HFF-Myc (cell line): ENCODE measurements around the gene RNU1-4.
"Not testable (repeated sequence)": the region's sequence is repeated elsewhere in the genome, so short reads cannot be mapped to it uniquely, and the experiment has no call there.

Experiments
- DNase-seq: peaks from one replicate; pipeline ENCODE4 v3.0.0-alpha.2; 2011; ENCODE audit warnings: low read depth; ENCODE audit errors: extremely low read depth
- H3K4me3 ChIP-seq: replicated peaks from 2 replicates; pipeline ENCODE4 v1.5.1; 2011; ENCODE audit warnings: low read depth, mild to moderate bottlenecking, control low read depth, low read length
- TF ChIP-seq, protein P1 (sequence below): IDR thresholded peaks from 2 replicates; pipeline ENCODE4 v1.5.1; 2012; ENCODE audit warnings: mild to moderate bottlenecking, low read depth, low read length, control low read depth; ENCODE audit errors: missing control alignments

The RNU1-4 gene

DNA sequence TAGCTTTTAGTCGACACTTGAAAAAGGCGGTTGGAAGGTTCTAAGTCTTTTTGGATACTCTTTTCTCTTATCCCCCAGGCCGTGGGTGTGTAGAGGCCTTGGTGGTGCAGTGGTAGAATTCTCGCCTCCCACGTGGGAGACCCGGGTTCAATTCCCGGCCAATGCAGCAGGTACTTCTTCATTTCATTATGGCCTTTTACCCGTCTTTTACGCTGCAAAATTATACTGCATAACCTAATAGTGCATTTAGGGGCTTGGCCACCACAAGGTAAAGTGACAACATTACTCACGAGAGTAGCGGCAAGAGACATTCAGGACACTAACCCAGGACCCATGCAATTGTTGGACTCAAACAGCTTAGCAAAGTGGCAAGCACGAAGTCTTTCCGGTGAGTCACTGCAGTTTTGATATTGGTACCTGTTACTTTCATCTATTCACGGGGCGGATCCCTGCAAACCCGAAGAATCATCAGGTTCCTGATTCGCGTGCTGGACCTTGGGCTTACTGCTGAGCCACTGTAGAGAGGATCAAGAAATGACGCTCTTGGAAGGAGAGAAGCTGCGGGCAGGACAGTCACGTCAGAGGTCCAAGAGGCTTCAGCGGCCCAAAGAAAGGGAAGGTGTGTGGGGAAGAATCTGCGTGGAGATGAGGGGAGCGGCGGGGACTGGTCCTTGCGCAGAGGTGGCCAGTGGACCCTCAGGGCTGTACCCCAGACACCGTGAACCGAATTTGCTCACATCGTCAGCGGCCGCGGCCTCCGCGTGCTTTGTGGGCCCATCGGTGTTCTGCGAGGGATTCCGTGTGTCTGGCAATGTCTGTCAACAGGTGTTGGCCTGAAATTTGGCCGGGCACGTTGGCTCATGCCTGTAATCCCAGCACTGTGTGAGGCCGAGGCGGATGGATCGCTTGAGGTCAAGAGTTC lies 12.9 kb upstream of the RNU1-4 start:
- TF ChIP-seq, protein P1, sequence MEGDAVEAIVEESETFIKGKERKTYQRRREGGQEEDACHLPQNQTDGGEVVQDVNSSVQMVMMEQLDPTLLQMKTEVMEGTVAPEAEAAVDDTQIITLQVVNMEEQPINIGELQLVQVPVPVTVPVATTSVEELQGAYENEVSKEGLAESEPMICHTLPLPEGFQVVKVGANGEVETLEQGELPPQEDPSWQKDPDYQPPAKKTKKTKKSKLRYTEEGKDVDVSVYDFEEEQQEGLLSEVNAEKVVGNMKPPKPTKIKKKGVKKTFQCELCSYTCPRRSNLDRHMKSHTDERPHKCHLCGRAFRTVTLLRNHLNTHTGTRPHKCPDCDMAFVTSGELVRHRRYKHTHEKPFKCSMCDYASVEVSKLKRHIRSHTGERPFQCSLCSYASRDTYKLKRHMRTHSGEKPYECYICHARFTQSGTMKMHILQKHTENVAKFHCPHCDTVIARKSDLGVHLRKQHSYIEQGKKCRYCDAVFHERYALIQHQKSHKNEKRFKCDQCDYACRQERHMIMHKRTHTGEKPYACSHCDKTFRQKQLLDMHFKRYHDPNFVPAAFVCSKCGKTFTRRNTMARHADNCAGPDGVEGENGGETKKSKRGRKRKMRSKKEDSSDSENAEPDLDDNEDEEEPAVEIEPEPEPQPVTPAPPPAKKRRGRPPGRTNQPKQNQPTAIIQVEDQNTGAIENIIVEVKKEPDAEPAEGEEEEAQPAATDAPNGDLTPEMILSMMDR: no peak
- DNase-seq: peak; percentile 56
- no peak overlapping the region for H3K4me3 ChIP-seq

DNA sequence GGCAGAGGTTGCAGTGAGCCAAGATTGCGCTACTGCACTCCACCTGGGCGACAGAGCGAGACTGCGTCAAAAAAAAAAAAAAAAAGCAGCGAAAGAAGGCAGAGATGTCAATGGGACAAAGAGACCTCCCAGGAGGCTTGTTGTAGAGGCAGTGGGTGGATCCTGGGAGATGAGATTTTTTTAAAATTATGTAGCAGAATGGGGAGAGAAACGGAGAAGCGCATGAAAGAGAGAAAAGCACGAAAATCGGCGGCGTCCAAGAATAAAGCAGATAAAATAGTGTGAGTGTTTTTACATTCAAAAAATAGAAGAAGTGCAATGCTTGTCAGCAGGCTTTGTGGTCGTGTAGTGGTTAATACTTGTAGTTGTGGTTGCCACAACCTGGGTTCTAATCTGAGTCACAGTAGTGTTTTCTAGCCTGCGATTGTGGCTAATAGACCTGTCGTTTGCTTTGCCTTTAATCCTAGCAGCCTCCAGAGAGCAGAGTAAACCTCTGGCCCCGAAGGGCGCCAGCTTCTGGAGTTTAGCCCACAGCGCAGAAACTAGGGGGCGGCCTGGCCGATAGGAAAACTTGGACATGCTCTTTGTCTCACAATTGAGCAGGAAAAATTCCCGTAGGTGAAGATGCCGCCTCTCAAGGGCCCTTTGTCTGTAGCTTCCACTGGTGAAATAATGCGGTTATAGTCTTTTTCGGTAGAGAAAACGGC lies 11.9 kb upstream of the RNU1-4 start:
- not testable (repeated sequence) for H3K4me3 ChIP-seq, DNase-seq

DNA sequence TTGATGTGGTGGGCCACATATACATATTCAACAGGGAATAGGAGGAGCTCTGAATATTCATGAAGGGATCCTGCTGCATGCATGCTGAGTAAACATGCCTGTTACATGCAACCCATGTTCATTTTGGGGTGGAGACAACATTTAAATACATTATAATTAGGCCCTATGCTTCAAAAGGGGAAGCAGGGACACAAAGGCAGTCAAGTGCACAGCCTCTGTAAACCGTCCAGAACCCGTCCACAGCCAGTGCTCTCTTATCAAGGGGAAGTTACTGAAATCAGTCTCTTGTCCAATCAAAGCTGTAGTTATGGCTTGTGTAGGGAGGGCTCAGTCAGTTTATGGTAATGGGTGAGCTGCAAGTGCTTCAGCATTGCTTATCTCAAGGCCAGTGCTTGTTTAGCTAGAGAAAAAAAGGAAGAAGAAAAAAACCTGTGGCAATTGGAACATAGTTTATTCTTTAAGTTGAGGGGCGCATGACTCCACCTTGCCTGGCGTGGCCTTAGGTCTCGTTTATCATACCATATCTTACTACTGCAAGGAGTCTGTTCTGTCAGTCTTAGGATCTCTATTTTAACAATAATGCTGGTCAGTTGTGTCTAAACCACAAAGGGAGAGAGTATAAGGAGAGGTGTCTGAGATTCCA lies 7.9 kb upstream of the RNU1-4 start:
- DNase-seq, H3K4me3 ChIP-seq: not testable (repeated sequence)

DNA sequence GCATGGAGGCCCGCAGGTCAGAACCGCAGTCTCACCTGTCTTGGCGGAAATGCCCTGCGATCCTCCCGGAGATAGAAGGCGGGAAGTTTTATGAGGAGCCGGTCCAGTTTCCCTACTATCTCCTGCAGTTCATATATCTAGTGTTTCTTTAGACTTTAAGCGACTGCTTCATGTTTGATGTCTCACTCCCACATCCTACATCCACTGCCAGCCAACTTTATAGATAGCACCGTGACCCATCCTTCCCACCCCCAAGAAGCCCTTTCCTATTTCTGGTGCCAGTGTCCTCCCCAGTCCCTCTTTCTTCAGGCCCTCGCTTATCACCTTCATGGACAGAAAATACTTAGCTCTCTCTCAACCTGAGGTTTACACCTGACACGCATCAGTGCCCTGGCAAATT lies 914 bp downstream of the RNU1-4 start:
- H3K4me3 ChIP-seq, DNase-seq: not testable (repeated sequence)

DNA sequence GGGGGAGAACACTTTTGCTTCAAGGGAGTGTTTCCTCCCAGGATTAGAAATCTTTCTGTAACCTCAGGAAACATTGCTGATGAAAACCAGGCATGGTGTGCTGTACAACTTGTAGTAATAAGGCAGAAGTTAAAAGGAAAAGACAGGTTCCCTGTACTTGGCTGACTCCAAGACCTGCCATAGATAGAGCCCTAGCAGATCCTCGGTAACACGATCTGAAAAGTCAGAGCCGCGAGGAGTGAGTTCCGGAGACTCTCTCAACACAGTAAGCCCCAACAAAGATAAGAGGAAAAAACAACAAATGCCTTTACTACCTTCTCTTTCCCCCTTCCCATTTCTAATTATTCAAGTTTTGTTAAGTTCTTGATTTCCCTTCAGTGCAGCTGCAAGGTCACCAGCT lies 7.3 kb downstream of the RNU1-4 start:
- not testable (repeated sequence) for DNase-seq, H3K4me3 ChIP-seq

DNA sequence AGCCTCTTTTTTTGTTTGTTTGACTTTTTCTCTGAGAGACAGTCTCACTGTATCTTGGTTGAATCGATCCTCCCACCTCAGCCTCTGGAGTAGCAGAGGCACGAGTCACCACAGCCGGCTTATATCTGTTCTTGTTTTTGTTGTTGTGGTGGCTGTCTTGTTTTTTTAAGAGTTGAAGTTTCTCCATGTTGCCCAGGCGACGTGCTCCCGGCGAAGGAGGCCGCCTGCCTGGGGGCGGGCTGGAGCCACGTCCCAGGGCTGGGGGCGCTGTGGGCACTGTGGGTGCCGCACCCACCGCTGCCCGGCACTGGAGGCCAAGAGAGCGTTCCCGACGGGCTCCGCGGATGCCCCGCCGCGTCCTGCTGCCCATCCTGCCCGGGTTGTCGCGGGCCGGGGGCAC lies 8.4 kb downstream of the RNU1-4 start:
- not testable (repeated sequence) for DNase-seq, H3K4me3 ChIP-seq

DNA sequence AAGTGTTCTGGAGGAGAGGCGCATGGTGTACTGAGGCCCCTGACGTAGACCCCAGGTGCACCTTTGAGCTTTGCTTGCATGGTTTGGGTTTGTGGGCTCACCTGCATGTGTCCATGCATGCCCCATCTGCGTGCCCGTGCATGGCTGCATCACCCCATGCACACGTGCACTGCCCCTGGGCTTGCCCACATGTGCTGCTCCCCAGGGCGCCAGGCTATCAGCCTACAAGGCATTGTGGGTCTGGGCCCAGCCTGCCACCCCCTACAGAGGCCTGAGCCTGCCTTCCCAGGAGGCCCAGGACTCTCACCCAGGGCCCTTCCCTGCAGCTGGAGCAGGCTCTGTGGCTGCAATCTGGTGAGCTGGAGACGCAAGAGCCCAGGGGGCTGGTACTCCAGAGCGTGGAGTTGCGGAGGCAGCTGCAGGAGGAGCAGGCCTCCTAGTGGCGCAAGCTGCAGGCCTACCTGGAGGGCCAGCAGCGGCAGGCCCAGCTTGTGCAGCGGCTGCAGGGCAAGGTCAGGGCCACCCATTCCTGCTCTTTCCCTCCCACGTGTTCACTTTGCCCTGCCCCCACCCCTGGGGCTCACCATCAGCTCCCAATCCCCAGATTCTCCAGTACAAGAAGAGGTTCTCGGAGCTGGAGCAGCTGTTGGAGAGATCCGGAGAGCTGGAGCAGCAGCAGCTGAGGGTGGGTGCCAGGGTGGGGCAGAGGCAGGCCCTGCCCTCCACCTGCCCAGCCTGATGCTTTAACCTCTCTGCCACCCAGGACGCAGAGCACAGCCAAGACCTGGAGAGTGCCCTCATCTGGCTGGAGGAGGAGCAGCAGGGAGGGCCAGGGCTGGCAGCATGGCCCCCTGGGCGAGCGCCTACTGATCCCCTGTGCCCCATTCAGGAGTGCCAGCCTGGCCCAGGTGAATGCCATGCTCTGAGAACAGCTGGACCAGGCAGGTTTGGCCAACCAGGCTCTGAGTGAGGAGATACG lies 9.9 kb downstream of the RNU1-4 start:
- not testable (repeated sequence) for DNase-seq, H3K4me3 ChIP-seq

DNA sequence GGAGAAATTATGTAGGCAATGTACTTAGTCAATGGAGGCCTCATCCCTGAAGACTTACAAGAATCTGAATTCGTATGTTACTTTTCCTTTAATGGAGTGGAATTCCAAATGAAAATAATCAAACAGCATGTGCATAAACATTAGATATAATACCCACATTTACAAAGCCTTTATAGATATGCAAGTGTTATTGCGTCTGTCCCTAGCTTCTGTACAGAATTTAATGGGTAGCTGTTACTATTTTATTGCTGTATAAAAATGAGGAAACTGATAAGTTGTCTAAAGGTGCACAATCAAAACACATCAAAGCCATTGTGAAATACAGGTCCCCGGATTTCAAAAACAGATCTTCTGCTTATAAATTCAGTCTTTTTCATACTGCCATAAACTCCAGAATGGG lies 12.5 kb downstream of the RNU1-4 start:
- H3K4me3 ChIP-seq, DNase-seq: not testable (repeated sequence)

DNA sequence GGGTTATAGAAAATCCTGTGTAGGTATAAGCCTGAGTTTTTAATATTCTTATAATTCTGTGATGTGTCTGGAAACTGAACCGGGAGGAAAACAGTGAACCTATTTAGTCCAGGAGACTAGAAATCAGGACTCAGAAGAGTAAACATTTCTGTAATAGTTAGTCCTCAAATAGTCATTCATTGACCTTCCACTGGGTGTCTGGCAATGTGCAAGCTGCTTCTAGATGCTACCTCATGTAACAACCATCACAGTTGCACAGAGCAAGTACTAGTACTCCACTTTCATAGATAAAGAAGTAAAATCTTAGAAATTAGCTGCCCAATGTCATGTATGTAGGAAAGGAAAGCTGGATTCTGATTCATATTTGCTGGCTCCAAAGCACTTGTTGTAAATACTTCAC lies 15.1 kb downstream of the RNU1-4 start:
- not testable (repeated sequence) for H3K4me3 ChIP-seq, DNase-seq

DNA sequence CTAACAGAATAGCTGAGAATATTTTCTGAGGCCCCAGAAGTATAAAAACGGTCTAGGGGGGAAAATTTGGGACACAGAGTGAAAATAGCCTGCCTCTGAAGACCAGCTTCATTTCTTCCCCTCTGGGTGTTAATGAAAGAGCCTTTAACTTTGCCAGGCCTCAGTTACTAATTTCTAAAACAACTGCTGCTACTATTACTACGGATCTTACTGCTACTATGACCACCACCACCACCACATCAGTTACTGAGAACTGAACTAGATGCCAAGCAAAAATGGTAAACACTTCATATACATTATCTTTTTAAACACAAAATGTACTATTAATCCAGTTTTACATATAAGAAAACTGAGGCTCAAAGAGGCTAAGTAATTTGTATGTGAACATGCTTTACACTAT lies 15.6 kb downstream of the RNU1-4 start:
- H3K4me3 ChIP-seq, DNase-seq: not testable (repeated sequence)

DNA sequence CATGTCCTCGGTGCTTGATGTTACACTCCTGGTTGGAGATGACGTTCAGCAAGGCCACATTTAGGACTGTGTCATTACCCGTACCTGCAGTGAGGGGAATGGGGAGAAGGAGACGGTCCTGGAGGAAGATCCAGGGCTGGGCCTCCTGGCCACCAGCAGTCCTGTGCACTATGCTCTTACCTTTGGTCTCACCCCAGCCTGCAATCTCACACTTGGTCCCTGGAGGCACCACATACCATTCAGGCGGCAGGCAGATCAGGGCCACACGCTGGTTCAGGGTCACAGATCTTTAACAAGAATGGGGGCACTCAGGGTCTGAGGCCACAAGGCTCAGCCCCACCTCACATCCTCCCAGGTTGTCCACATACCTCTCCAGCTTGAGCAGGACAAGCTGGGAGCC lies 17.3 kb downstream of the RNU1-4 start:
- not testable (repeated sequence) for H3K4me3 ChIP-seq, DNase-seq

DNA sequence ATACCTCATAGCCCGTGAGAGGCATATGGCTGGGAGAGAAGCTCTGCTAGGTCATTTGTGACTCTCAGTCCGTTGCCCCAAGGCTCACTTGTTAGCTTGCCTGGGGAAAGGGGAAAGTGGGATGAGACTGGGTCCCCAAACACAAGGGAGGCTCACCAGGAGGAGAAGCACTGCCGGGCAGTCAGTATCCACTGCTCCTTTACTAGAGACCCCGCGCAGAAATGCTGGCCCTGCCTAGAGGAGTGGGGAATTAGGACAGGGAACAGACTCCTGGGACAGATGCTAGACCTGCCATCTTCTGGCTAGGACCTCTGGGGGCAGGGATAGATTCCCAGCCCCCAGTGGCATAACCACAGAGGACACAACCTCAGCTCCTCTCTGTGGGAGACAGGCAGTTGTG lies 17.7 kb downstream of the RNU1-4 start:
- not testable (repeated sequence) for DNase-seq, H3K4me3 ChIP-seq

DNA sequence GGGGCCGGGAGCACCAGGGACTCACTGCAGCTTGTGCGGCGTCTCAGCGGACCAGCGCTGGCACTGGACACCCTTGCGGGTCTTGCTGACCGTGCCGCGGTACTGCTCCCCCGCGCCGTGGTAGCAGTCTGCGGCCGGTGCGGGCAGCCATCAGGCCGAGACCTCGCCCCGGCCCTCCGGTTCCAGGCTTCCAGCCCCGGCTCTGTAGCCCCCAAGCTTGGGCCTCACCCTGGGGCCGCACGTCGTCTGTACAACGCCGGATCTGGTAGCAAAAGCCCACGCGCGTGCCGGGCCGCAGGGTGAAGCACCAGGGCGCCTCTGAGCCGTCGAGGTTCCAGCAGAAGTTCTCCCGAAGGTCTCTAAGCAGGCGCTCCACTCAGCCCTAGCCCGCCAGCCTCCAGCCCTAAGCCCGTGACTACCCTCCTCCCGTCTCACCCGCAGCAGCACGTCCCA lies 18.8 kb downstream of the RNU1-4 start:
- H3K4me3 ChIP-seq: not testable (repeated sequence)

DNA sequence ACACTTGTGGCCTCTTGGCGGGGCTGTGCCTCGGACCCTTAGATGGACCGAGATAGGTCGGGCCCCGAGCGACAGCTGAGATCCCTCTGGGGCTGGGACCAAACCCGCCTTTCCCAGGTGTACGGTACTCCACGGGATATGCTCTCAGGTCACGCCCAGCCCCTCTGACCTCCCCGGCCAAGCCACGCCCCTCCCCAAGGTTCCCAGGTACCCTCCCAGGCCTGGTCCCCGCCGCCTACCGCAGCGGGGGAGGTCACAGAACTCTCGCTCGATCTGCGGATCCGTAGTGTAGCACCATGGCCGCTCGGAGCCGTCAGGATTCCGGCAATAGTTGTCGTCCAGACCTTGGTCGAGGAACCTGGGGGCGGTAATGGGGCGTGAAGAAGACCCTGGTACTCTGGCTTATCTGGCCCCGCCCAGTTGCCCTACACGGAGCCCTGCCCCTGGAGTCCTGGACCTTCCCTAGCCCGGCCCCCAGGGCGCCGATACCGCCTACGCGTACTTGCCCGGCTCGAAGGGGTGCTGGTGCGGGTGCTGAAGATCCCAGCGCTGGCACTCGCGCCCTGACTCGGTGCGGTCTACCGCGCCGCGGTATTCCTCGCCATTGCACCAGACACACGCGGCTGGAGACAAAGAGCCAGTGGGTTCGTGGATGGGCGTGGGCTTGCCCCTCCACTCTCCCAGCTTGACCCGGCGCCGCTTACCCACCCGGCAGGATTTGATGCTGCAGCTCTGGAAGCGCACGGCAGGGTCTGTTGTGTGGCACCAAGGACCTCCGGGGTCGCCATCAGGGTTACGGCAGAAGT lies 19.5 kb downstream of the RNU1-4 start:
- not testable (repeated sequence) for H3K4me3 ChIP-seq

More for the DNA sequence above, 18.8 kb downstream of the RNU1-4 start:
- not testable (repeated sequence) for DNase-seq

DNA sequence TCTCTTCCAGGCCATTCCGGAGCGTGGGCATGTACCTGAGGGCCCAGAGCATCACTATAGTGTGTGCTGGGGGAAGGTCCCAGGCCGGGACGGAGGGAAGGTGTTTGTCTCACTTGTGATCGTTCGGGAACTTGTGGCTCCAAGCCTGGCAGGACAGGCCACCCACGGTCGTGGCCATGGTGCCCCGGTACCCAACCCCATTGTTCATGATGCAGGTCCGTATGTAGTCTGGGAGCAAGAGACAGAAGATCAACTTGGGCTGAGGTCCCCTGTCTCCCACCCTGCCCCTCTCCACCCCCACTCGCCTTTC lies 20.1 kb downstream of the RNU1-4 start:
- DNase-seq, H3K4me3 ChIP-seq: not testable (repeated sequence)

More for the DNA sequence above, 19.5 kb downstream of the RNU1-4 start:
- not testable (repeated sequence) for DNase-seq

DNA sequence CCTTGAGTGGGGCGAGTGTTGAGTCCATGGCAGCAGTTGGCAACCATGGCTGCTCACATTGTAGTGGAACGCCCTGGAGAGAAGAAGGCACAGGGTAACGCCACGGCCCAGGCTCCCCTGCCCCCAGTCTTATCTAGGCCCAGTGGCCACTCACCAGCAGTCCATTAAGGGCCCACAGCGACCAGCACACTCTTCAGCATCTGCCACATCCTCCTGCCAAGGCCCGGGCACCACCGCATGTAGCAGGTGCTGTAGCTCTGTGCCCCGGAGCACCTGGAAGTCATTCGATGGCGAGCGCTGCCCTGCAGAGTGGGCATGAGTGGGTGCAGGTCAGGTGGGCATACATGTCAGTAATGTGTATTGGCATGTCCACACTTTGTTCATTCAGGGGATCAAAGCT lies 20.5 kb downstream of the RNU1-4 start:
- DNase-seq, H3K4me3 ChIP-seq: not testable (repeated sequence)
